Measurements from ENCODE around the gene NR4A2.

The NR4A2 gene

GRCh38 chr2:156339865-156340264 is 7.3 kb upstream of the NR4A2 start:
- DNase-seq: no peak

- no peak for DNase-seq
Measured at GRCh38 chr2:156339110-156339847, 6.8 kb upstream of the NR4A2 start.

- DNase-seq: no peak
Measured at GRCh38 chr2:156338578-156338977, 6.1 kb upstream of the NR4A2 start.

- DNase-seq: peak; percentile 87
Measured at GRCh38 chr2:156334496-156335478, 2.3 kb upstream of the NR4A2 start.

GRCh38 chr2:156333951-156334495 is 1.5 kb upstream of the NR4A2 start:
- peak; percentile 78 for DNase-seq

- DNase-seq: peak; percentile 74
Measured at GRCh38 chr2:156333274-156333950, 891 bp upstream of the NR4A2 start.

- DNase-seq: peak; percentile 52
Measured at GRCh38 chr2:156332284-156332533, 312 bp downstream of the NR4A2 start.

GRCh38 chr2:156331572-156332283 is 793 bp downstream of the NR4A2 start:
- peak; percentile 67 for DNase-seq

GRCh38 chr2:156329927-156330726 is 2.4 kb downstream of the NR4A2 start:
- no peak for DNase-seq

- DNase-seq: no peak
Measured at GRCh38 chr2:156329031-156329926, 3.2 kb downstream of the NR4A2 start.

- no peak for DNase-seq
Measured at GRCh38 chr2:156327835-156328695, 4.5 kb downstream of the NR4A2 start.

- DNase-seq: no peak
Measured at GRCh38 chr2:156326526-156327095, 5.9 kb downstream of the NR4A2 start.

GRCh38 chr2:156325688-156326525 is 6.6 kb downstream of the NR4A2 start:
- no peak for DNase-seq

- no peak for DNase-seq
Measured at GRCh38 chr2:156323754-156324153, 8.8 kb downstream of the NR4A2 start.

GRCh38 chr2:156322686-156323231 is 9.8 kb downstream of the NR4A2 start:
- no peak for DNase-seq

GRCh38 chr2:156322051-156322685 is 10.4 kb downstream of the NR4A2 start:
- DNase-seq: no peak

GRCh38 chr2:156321243-156321904 is 11.1 kb downstream of the NR4A2 start:
- DNase-seq: peak; percentile 57
